NB4 (cell line): ENCODE measurements around the gene ZFAND3.

ENCODE experiments used
- DNase-seq: peaks from one replicate; pipeline ENCODE4 v3.0.0; 2010; ENCODE audit warnings: low read depth
- H3K4me3 ChIP-seq: one replicate; pipeline ENCODE4 v1.5.1; 2011; ENCODE audit warnings: mild to moderate bottlenecking, low read depth, low read length, moderate library complexity
- MYC ChIP-seq: IDR thresholded peaks from 2 replicates; pipeline ENCODE4 v1.6.1; 2011; ENCODE audit warnings: low read depth, low read length
- POLR2A ChIP-seq: IDR thresholded peaks from 2 replicates; pipeline ENCODE4 v1.6.1; 2011; ENCODE audit warnings: mild to moderate bottlenecking; ENCODE audit not compliant: insufficient read length; ENCODE audit errors: extremely low read depth
- TF ChIP-seq, protein P1 (sequence below): IDR thresholded peaks from 2 replicates; pipeline ENCODE4 v1.6.1; 2011; ENCODE audit warnings: low read depth, low read length
- TF ChIP-seq, protein P2 (sequence below): IDR thresholded peaks from one replicate; pipeline ENCODE4 v1.5.1; 2012; ENCODE audit warnings: low read depth, low read length

Gene ZFAND3

DNA sequence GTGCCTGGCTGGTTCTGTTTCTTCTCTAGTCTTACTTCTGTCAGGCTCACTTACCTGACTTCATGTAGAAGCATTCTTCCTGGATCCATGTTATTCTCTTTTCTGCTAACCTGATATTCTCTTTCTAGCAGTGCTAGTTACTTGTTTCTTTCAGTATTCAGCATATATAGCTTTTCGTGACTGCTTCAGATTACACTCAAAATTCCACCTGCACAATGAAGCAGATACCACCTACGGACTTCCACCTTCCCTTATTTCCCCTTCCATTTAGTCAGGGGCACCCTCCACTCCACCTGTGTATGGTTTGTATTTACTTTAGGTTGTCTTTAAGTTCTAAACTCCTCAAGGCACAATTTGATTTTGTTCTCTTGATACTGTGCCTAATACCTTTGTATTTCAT lies 36.8 kb downstream of the ZFAND3 start:
- no peak for DNase-seq
- TF ChIP-seq, protein P1, sequence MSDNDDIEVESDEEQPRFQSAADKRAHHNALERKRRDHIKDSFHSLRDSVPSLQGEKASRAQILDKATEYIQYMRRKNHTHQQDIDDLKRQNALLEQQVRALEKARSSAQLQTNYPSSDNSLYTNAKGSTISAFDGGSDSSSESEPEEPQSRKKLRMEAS, result no peak
- TF ChIP-seq POLR2A (no peak), MYC (no peak)
- TF ChIP-seq, protein P2, sequence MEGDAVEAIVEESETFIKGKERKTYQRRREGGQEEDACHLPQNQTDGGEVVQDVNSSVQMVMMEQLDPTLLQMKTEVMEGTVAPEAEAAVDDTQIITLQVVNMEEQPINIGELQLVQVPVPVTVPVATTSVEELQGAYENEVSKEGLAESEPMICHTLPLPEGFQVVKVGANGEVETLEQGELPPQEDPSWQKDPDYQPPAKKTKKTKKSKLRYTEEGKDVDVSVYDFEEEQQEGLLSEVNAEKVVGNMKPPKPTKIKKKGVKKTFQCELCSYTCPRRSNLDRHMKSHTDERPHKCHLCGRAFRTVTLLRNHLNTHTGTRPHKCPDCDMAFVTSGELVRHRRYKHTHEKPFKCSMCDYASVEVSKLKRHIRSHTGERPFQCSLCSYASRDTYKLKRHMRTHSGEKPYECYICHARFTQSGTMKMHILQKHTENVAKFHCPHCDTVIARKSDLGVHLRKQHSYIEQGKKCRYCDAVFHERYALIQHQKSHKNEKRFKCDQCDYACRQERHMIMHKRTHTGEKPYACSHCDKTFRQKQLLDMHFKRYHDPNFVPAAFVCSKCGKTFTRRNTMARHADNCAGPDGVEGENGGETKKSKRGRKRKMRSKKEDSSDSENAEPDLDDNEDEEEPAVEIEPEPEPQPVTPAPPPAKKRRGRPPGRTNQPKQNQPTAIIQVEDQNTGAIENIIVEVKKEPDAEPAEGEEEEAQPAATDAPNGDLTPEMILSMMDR, result no peak
- no peak overlapping the region for H3K4me3 ChIP-seq

DNA sequence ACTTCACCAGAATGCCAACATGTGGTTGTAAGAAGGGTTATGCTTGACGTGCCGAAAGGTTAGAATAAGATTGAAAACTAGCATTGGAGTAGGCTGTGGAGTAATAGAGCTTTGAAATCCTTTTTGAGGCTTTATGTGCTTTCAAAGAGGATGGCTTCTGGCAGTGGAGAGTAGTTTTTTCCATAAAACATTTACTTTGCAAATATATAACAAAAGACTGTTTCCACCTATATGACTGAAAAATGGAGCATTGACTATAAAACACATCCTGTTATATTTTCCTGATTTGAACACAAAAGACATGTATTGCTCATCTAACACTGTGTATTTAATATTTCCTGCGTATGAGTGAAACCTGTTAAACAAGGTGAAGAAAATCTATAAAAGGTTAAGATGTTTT lies 38.8 kb downstream of the ZFAND3 start:
- no peak overlapping the region for H3K4me3 ChIP-seq
- TF ChIP-seq MYC, result no peak
- TF ChIP-seq, protein P2, result no peak
- no peak for TF ChIP-seq POLR2A
- TF ChIP-seq, protein P1, result no peak
- no peak for DNase-seq

DNA sequence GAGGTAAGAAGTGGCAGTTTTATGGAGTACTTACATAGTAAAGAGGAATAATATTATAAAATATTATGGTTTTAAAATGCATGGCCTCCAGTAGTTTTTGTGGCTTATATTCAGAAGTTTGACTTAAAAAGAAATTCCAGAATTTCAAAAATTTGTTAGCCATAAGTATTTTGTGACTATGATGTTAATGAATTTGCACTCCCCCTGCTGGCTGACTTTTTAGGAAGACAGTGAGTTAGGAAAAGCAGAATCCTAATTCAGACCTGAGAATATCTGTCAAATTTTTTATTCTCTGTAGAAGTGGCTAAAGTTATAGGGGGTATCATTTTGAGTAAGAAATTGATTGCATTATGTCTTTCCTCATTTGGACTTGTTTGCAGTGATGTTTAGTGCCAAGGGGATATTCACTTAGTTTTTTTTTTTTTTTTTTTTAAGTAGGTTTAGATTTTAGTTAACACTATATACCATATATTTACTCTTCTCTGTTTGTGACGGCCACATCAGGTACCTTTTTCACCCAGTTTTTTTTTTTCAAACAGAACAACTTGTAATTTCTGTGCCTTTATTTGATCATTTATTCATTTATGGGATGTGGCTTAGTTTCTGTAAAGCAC lies 40.8 kb downstream of the ZFAND3 start:
- TF ChIP-seq, protein P2, result peak; percentile 77
- no peak for TF ChIP-seq POLR2A
- no peak overlapping the region for H3K4me3 ChIP-seq
- DNase-seq, result peak; percentile 59

DNA sequence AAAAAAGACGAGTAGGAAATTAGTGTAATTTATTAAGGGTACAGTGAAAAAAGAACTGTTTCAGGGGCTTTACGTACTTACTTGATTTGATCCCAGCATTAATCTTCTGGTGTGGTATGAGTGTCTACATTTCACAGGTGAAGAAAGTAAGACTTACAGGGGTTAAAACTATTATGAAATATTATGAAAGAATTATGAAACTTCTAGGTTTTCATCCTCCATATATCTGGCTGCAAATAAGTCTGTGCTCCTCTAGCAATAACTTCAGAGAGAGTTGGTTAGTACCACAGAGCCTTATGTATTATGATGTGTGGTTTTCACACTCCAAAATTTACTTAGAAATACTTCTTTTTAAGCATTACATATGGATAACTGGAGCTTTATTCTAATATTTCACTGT lies 41.9 kb downstream of the ZFAND3 start:
- DNase-seq, result peak; percentile 14

DNA sequence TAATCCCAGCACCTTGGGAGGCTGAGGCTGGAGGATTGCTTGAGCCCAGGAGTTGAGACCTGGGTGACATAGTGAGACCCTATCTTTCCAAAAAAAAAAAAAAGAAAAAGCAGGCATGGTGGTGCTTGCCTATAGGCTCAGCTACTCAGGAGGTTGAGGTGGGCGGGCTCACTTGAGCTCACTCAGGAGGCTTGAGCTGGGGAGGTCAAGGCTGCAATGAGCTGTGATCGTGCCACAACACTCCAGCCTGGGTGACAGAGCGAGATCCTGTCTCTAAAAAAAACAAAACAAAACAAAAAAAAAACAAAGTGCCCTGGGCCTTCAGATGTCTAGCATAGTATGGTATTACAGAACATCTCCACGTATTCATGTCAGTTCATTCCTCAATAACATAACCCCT lies 42.9 kb downstream of the ZFAND3 start:
- no peak for TF ChIP-seq MYC
- TF ChIP-seq, protein P1, result no peak
- TF ChIP-seq POLR2A, result no peak
- TF ChIP-seq, protein P2, result no peak
- no peak overlapping the region for H3K4me3 ChIP-seq
- DNase-seq, result no peak

More for the DNA sequence above, 41.9 kb downstream of the ZFAND3 start:
- TF ChIP-seq, protein P1, result no peak
- TF ChIP-seq POLR2A (no peak), MYC (no peak)
- TF ChIP-seq, protein P2, result no peak
- H3K4me3 ChIP-seq, result no peak overlapping the region

DNA sequence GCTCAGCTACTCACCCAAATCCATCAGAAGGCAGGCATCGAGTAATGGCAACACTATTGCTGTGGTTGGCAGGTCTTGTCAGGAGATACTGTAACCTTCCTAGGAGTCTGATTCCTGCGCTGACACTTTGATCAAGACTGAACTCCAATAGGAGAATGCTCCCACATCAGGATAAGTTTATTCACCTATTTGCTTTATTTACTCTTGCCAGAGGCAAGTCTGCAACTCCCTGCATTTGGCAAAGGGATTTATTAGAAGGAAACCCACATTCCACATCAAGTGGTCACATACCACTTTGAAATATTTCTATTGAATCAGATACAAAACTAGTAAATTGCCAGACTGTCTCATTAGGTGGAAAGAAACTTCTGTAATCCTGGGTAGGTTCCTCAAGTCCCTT lies 43.5 kb downstream of the ZFAND3 start:
- no peak for DNase-seq
- TF ChIP-seq POLR2A, result no peak
- no peak for TF ChIP-seq MYC
- TF ChIP-seq, protein P1, result no peak
- TF ChIP-seq, protein P2, result no peak
- no peak overlapping the region for H3K4me3 ChIP-seq
